Measurements from ENCODE around the gene NCKAP5. TPM values are rescaled to one million over a fixed set of nuclear protein-coding genes. Genes with fewer than 3 reads are reported as not detected.

NCKAP5 gene
- total and polyA plus RNA-seq, 4 donors: 0.57 to 2.8 (median 2.4) TPM

- no peaks in the 10 kb centered on the region for H3K9me3 ChIP-seq (ENCODE audit: control insufficient read depth in 4 of 4, low read length in 3 of 4)
- no peak for TF ChIP-seq NR2F2 (IDR thresholded peaks at IDR 0.05)
- TF ChIP-seq RXRA (IDR thresholded peaks at IDR 0.05): peak in 1 of 2 donors; percentile 30
- peak; percentile 4 to 9 for TF ChIP-seq HNF4A (conservative IDR thresholded peaks at IDR 0.05)
- no peak for TF ChIP-seq REST (IDR thresholded peaks at IDR 0.05)
- peak in 1 of 2 donors; percentile 19 for TF ChIP-seq RAD21 (IDR thresholded peaks at IDR 0.05)
- no peak overlapping the region for H3K27ac ChIP-seq (ENCODE audit: low read depth in 1 of 2, low read length in 2 of 2)
- no peaks in the 10 kb centered on the region for H3K36me3 ChIP-seq (ENCODE audit: control insufficient read depth in 4 of 4, insufficient read depth in 3 of 4, low read depth in 1 of 4, low read length in 3 of 4)
- peaks cover 0 to 5% (median 1%) of the 10 kb centered on the region in 4 donors for H3K4me1 ChIP-seq (ENCODE audit: control insufficient read depth in 4 of 4, insufficient read depth in 4 of 4, low read length in 3 of 4)
- no peaks in the 10 kb centered on the region for H3K27me3 ChIP-seq (ENCODE audit: control insufficient read depth in 4 of 4, insufficient read depth in 4 of 4, low read length in 3 of 4)
- DNase-seq (ENCODE audit: low spot score): no peak
- no peak overlapping the region for H3K9ac ChIP-seq (ENCODE audit: low read depth in 1 of 2, low read length in 2 of 2)
- H3K4me3 ChIP-seq (ENCODE audit: low read depth in 1 of 3, low read length in 3 of 3): no peak overlapping the region
Observed at GRCh38 chr2:133173224-133173623, 395.0 kb downstream of the NCKAP5 start.

GRCh38 chr2:133171393-133172004, 396.8 kb downstream of the NCKAP5 start:
- TF ChIP-seq JUND (IDR thresholded peaks at IDR 0.05) (no peak), RAD21 (IDR thresholded peaks at IDR 0.05) (peak; percentile 93 to 96), TAF1 (conservative IDR thresholded peaks at IDR 0.05) (no peak), RXRA (IDR thresholded peaks at IDR 0.05) (no peak), CTCF (IDR thresholded peaks at IDR 0.05; ENCODE audit: low read depth, low read length, missing input control) (peak; percentile 74), MAX (IDR thresholded peaks at IDR 0.05) (no peak), FOXA2 (IDR thresholded peaks at IDR 0.05) (no peak), EGR1 (IDR thresholded peaks at IDR 0.05; ENCODE audit: low read depth in 2 of 2) (no peak), REST (IDR thresholded peaks at IDR 0.05) (no peak)
- Histone ChIP-seq H3K9ac (ENCODE audit: low read depth in 1 of 2, low read length in 2 of 2) (no peak overlapping the region), H3K4me1 (ENCODE audit: control insufficient read depth in 4 of 4, insufficient read depth in 4 of 4, low read length in 3 of 4) (peaks cover 0 to 5% (median 1%) of the 10 kb centered on the region in 4 donors), H3K9me3 (ENCODE audit: control insufficient read depth in 4 of 4, low read length in 3 of 4) (no peaks in the 10 kb centered on the region), H3K27ac (ENCODE audit: low read depth in 1 of 2, low read length in 2 of 2) (no peak overlapping the region), H3K4me3 (ENCODE audit: low read depth in 1 of 3, low read length in 3 of 3) (no peak overlapping the region), H3K27me3 (ENCODE audit: control insufficient read depth in 4 of 4, insufficient read depth in 4 of 4, low read length in 3 of 4) (no peaks in the 10 kb centered on the region), H3K36me3 (ENCODE audit: control insufficient read depth in 4 of 4, insufficient read depth in 3 of 4, low read depth in 1 of 4, low read length in 3 of 4) (no peaks in the 10 kb centered on the region)
- 24% methylated on average over 3 of the region's 3 CpGs for WGBS
- no peak for DNase-seq (ENCODE audit: low spot score)
